Measurements from ENCODE around the gene UBC. TPM values are rescaled to one million over a fixed set of nuclear protein-coding genes. Genes with fewer than 3 reads are reported as not detected.
"Not testable (repeated sequence)": the region's sequence is repeated elsewhere in the genome, so short reads cannot be mapped to it uniquely, and the experiment has no call there.

UBC gene
- total RNA-seq, 8 experiments from 2014 or later = 779 to 1,904 (median 1,306) TPM

GRCh38 chr12:124917135-124917840, 2.8 kb upstream of the UBC start:
- peak; percentile 62 to 86 (median 82) for ATAC-seq (replicated peaks in 6 of 8)
- 0 to 20% (median 1%) methylated on average over 1 to 11 of the region's 19 CpGs for WGBS, 10 experiments
- in situ Hi-C loops (cut with MboI; ENCODE audit: low pct_unique_long_range_greater_than_20kb in 2 of 9, low sequenced_read_pairs in 9 of 9, unreplicated experiment in 9 of 9) = no loop called here
- Histone ChIP-seq H3K4me1 (replicated peaks in 1 of 2) (peaks cover 49 to 52% of the 10 kb centered on the region in 2 donors), H3K4me3 (peak overlapping the region; percentile 23 to 77 (median 28)), H3K27ac (peak overlapping the region; percentile 97 to 100)

- peak overlapping the region; percentile 97 to 100 for H3K27ac ChIP-seq
- 0 to 30% (median 11%) methylated on average over 2 to 5 of the region's 5 CpGs; no CpG with 5 or more reads in 1 of the 10 experiments for WGBS, 10 experiments
- H3K4me1 ChIP-seq (replicated peaks in 1 of 2) = peaks cover 45 to 49% of the 10 kb centered on the region in 2 donors
- in situ Hi-C loops (cut with MboI; ENCODE audit: low pct_unique_long_range_greater_than_20kb in 2 of 9, low sequenced_read_pairs in 9 of 9, unreplicated experiment in 9 of 9) = no loop called here
- H3K4me3 ChIP-seq = peak overlapping the region; percentile 23 to 77 (median 28)
- ATAC-seq (replicated peaks in 6 of 8) = peak in 7 of 8 experiments; percentile 1 to 12 (median 3)
These were observed 2.1 kb upstream of the UBC start for GRCh38 chr12:124916374-124917134.

GRCh38 chr12:124915239-124916236, 1.1 kb upstream of the UBC start:
- Histone ChIP-seq H3K4me3 (peak overlapping the region; percentile 77 to 99 (median 82)), H3K27ac (peak overlapping the region; percentile 100), H3K4me1 (replicated peaks in 1 of 2) (peaks cover 46 to 48% of the 10 kb centered on the region in 2 donors)
- peak in 4 of 8 experiments; percentile 0 to 3 (median 1) for ATAC-seq (replicated peaks in 6 of 8)
- WGBS, 10 experiments = 0 to 58% (median 41%) methylated on average over 2 to 10 of the region's 21 CpGs
- in situ Hi-C loops (cut with MboI; ENCODE audit: low pct_unique_long_range_greater_than_20kb in 2 of 9, low sequenced_read_pairs in 9 of 9, unreplicated experiment in 9 of 9) = no loop called here

- WGBS, 10 experiments = 0 to 60% (median 1%) methylated on average over 1 to 20 of the region's 46 CpGs; no CpG with 5 or more reads in 2 of the 10 experiments
These were observed 717 bp downstream of the UBC start for GRCh38 chr12:124913474-124914391.

GRCh38 chr12:124912529-124913287, 1.7 kb downstream of the UBC start:
- no CpG with 5 or more reads among the region's 21 CpGs for WGBS, 10 experiments
- Histone ChIP-seq H3K4me1 (replicated peaks in 1 of 2) (peaks cover 34% of the 10 kb centered on the region in 2 donors), H3K4me3 (peak overlapping the region in 2 of 5 donors; percentile 12 to 19)
- ATAC-seq (replicated peaks in 6 of 8); H3K27ac ChIP-seq; in situ Hi-C loops (cut with MboI; ENCODE audit: low pct_unique_long_range_greater_than_20kb in 2 of 9, low sequenced_read_pairs in 9 of 9, unreplicated experiment in 9 of 9): not testable (repeated sequence)

More at GRCh38 chr12:124913474-124914391, 717 bp downstream of the UBC start:
- in situ Hi-C loops (cut with MboI; ENCODE audit: low pct_unique_long_range_greater_than_20kb in 2 of 9, low sequenced_read_pairs in 9 of 9, unreplicated experiment in 9 of 9) = no loop called here
- ATAC-seq (replicated peaks in 6 of 8) = peak; percentile 0 to 39 (median 18)
- H3K4me3 ChIP-seq = peak overlapping the region; percentile 77 to 99 (median 82)
- H3K4me1 ChIP-seq (replicated peaks in 1 of 2) = peaks cover 42 to 43% of the 10 kb centered on the region in 2 donors
- H3K27ac ChIP-seq = peak overlapping the region; percentile 100

- H3K27ac ChIP-seq; ATAC-seq (replicated peaks in 6 of 8); in situ Hi-C loops (cut with MboI; ENCODE audit: low pct_unique_long_range_greater_than_20kb in 2 of 9, low sequenced_read_pairs in 9 of 9, unreplicated experiment in 9 of 9): not testable (repeated sequence)
These were observed 2.9 kb downstream of the UBC start for GRCh38 chr12:124911521-124911920.

GRCh38 chr12:124910561-124911478, 3.6 kb downstream of the UBC start:
- 25 to 100% (median 78%) methylated on average over 2 to 9 of the region's 9 CpGs for WGBS, 10 experiments
- in situ Hi-C loops (cut with MboI; ENCODE audit: low pct_unique_long_range_greater_than_20kb in 2 of 9, low sequenced_read_pairs in 9 of 9, unreplicated experiment in 9 of 9) = no loop called here
- Histone ChIP-seq H3K4me3 (peak overlapping the region in 3 of 5 donors; percentile 6 to 24 (median 19)), H3K27ac (no peak overlapping the region), H3K4me1 (replicated peaks in 1 of 2) (peaks cover 20 to 24% of the 10 kb centered on the region in 2 donors)
- peak in 2 of 8 experiments; percentile 0 to 7 for ATAC-seq (replicated peaks in 6 of 8)

More at GRCh38 chr12:124911521-124911920, 2.9 kb downstream of the UBC start:
- WGBS, 10 experiments = 83 to 100% (median 96%) methylated on average over 1 to 4 of the region's 6 CpGs
- Histone ChIP-seq H3K4me3 (peak overlapping the region in 2 of 5 donors; percentile 19 to 24), H3K4me1 (replicated peaks in 1 of 2) (peaks cover 27 to 30% of the 10 kb centered on the region in 2 donors)

- Histone ChIP-seq H3K4me1 (replicated peaks in 1 of 2) (peaks cover 15 to 19% of the 10 kb centered on the region in 2 donors), H3K4me3 (peak overlapping the region in 2 of 5 donors; percentile 19 to 24), H3K27ac (no peak overlapping the region)
- ATAC-seq (replicated peaks in 6 of 8) = peak in 3 of 8 experiments; percentile 4 to 6 (median 5)
- WGBS, 10 experiments = 0 to 88% (median 73%) methylated on average over 1 to 8 of the region's 8 CpGs; no CpG with 5 or more reads in 1 of the 10 experiments
- in situ Hi-C loops (cut with MboI; ENCODE audit: low pct_unique_long_range_greater_than_20kb in 2 of 9, low sequenced_read_pairs in 9 of 9, unreplicated experiment in 9 of 9) = no loop called here
These were observed 4.5 kb downstream of the UBC start for GRCh38 chr12:124909831-124910560.

GRCh38 chr12:124906606-124907261, 7.7 kb downstream of the UBC start:
- no peak overlapping the region for H3K27ac ChIP-seq
- H3K4me1 ChIP-seq (replicated peaks in 1 of 2) = peaks cover 22 to 24% of the 10 kb centered on the region in 2 donors
- peak; percentile 4 to 42 (median 24) for ATAC-seq (replicated peaks in 6 of 8)
- in situ Hi-C loops (cut with MboI; ENCODE audit: low pct_unique_long_range_greater_than_20kb in 2 of 9, low sequenced_read_pairs in 9 of 9, unreplicated experiment in 9 of 9) = no loop called here
- WGBS, 10 experiments = 0 to 17% (median 0%) methylated on average over 1 to 2 of the region's 2 CpGs; no CpG with 5 or more reads in 2 of the 10 experiments
- H3K4me3 ChIP-seq = no peak overlapping the region
